ENCODE measurements around the gene ABCB8. TPM values are rescaled to one million over a fixed set of nuclear protein-coding genes. Genes with fewer than 3 reads are reported as not detected.

The ABCB8 gene
- total RNA-seq, 4 donors from 2014 or later, result 13.2 to 33.0 (median 18.8) TPM

DNA sequence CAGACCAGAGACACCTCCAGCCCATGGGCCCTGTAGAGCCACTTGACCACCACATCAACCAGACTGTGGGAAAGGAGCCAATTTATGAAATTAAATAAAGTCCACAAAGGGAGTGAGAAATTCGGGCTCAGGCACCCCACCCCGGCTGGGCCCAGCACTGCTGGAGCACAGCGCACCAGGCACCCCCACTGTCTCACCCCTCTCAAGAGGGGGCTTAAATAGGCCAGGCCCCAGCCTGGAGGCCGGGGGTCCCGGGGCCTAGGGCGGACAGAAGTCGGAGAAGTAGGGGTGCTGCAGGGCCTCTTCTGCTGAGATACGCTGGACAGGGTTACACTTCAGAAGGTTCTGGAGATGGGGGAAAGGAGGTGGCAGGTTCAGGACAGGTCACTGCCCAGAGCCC lies 25.5 kb downstream of the ABCB8 start:
- peaks cover 7% of the 10 kb centered on the region for H3K27me3 ChIP-seq
- ATAC-seq, result no peak
- 73 to 89% methylated on average over 5 to 8 of the region's 8 CpGs for WGBS, 2 donors (ENCODE audit: low coverage in 1 of 2)
- no peaks in the 10 kb centered on the region for H3K9me3 ChIP-seq
- no peak for TF ChIP-seq CTCF (IDR thresholded peaks at IDR 0.05)
- no peak for TF ChIP-seq POLR2A (IDR thresholded peaks at IDR 0.05)
- TF ChIP-seq EP300 (IDR thresholded peaks at IDR 0.05), result no peak
- no peak for TF ChIP-seq POLR2AphosphoS5 (IDR thresholded peaks at IDR 0.05)
- H3K4me1 ChIP-seq, result peaks cover 3 to 31% (median 22%) of the 10 kb centered on the region in 3 donors
- H3K36me3 ChIP-seq, result peaks cover 0 to 22% of the 10 kb centered on the region in 2 donors
- no peak overlapping the region for H3K27ac ChIP-seq
- no peak overlapping the region for H3K4me3 ChIP-seq

DNA sequence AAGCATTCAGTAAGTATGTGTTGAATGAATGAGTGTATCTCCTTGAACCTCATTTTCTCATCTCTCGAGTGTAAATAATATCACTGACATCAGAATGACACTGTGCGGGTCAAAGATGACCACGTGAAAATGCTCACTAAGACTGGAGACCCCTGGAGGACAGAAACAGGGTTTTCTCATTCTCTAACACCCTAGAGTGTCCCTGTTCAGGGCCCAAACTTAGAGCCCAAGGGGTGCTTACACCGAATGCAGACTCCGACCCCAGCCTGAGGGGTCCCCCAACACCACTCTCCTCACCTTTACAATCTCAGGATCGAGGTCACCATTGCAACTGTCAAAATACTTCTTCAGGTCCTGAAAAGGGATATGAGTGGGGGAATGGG lies 28.0 kb downstream of the ABCB8 start:
- no CpG with 5 or more reads among the region's 6 CpGs for WGBS, 2 donors (ENCODE audit: low coverage in 1 of 2)
- no peak for ATAC-seq
- no peaks in the 10 kb centered on the region for H3K27me3 ChIP-seq
- no peak overlapping the region for H3K4me3 ChIP-seq
- TF ChIP-seq CTCF (IDR thresholded peaks at IDR 0.05) (no peak), POLR2A (IDR thresholded peaks at IDR 0.05) (no peak), EP300 (IDR thresholded peaks at IDR 0.05) (no peak), POLR2AphosphoS5 (IDR thresholded peaks at IDR 0.05) (no peak)
- H3K27ac ChIP-seq, result no peak overlapping the region
- no peaks in the 10 kb centered on the region for H3K9me3 ChIP-seq
- H3K36me3 ChIP-seq, result peaks cover 0 to 22% of the 10 kb centered on the region in 2 donors
- H3K4me1 ChIP-seq, result peaks cover 5 to 42% (median 29%) of the 10 kb centered on the region in 3 donors

DNA sequence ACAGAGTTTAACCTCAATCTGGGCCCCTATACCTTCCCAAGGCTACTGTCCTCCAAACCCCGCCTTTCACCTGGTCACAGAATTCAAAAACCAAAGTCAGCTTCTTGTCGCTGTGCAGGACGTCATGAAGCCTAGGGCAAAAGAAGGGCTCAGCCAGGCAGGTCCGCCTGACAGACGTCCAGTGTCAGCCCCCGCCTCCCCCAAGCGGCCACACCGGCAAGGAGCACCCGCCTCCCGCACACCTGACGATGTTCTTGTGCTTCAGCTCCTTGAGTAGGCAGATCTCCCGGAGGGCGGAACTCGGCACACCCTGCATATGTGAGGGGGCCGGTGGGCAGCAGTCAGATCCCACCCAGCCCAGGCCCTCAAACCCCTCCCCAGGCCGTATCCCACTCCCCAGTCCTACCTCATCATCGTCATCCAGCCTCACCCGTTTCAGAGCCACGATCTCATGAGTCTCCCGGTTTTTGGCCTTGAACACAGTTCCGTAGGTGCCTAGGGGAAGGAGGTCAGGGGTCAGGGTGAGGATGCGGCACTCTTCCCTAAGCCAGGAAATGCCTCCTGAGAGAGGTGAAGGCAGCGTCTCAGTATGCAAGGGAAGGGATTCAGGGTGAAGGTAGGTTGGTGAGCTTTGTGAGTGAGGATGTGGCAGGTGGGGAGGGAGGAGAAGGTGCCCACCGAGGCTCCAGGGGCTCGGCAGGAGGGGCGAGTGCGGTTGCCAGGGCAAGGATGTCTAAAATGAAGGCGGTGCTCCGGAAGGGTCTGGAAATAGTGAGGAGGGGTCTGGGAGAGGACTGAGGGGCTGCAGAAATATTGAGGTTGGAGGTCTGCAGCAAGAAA lies 28.6 kb downstream of the ABCB8 start:
- ATAC-seq, result no peak
- no peak for TF ChIP-seq POLR2A (IDR thresholded peaks at IDR 0.05)
- no peak for TF ChIP-seq EP300 (IDR thresholded peaks at IDR 0.05)
- TF ChIP-seq POLR2AphosphoS5 (IDR thresholded peaks at IDR 0.05), result no peak
- TF ChIP-seq CTCF (IDR thresholded peaks at IDR 0.05), result no peak
- WGBS, 2 donors (ENCODE audit: low coverage in 1 of 2), result 0 to 23% methylated on average over 7 to 9 of the region's 29 CpGs

GRCh38 chr7:151057506-151057988 lies 29.3 kb downstream of the ABCB8 start, which contains the start of gene CDK5:
Gene CDK5 (minus strand): TSS chr7:151057897. CDS start chr7:151057848, 49 bp downstream.
- peaks cover 0 to 22% of the 10 kb centered on the region in 2 donors for H3K36me3 ChIP-seq
- no peaks in the 10 kb centered on the region for H3K9me3 ChIP-seq
- ATAC-seq, result peak; percentile 8
- TF ChIP-seq CTCF (IDR thresholded peaks at IDR 0.05), result no peak
- no peak for TF ChIP-seq POLR2A (IDR thresholded peaks at IDR 0.05)
- no peak for TF ChIP-seq EP300 (IDR thresholded peaks at IDR 0.05)
- no peak for TF ChIP-seq POLR2AphosphoS5 (IDR thresholded peaks at IDR 0.05)
- H3K27me3 ChIP-seq, result no peaks in the 10 kb centered on the region
- peak within 1 kb of the TSS; percentile 55 to 89 for H3K4me3 ChIP-seq
- WGBS, 2 donors (ENCODE audit: low coverage in 1 of 2), result 0% methylated on average over 18 to 28 of the region's 30 CpGs
- H3K27ac ChIP-seq, result peak within 1 kb of the TSS; percentile 77 to 99 (median 90)
- peaks cover 6 to 50% (median 39%) of the 10 kb centered on the region in 3 donors for H3K4me1 ChIP-seq

More for the DNA sequence above, 28.6 kb downstream of the ABCB8 start:
- peaks cover 0 to 19% of the 10 kb centered on the region in 2 donors for H3K36me3 ChIP-seq
- H3K4me3 ChIP-seq, result peak overlapping the region; percentile 55 to 89
- peaks cover 6 to 43% (median 32%) of the 10 kb centered on the region in 3 donors for H3K4me1 ChIP-seq
- no peaks in the 10 kb centered on the region for H3K27me3 ChIP-seq
- no peaks in the 10 kb centered on the region for H3K9me3 ChIP-seq
- peak overlapping the region in 1 of 4 donors; percentile 95 for H3K27ac ChIP-seq
